Fibroblast of skin of left biceps (primary cell): ENCODE data around the gene PDE8B.

Experiments
- DNase-seq, 2 experiments: peaks; one replicate each; pipeline ENCODE4 v3.0.0-alpha.2; 2013; ENCODE audit warnings: low read depth in 2 of 2

The PDE8B gene

GRCh38 chr5:77398458-77398857 is 188.0 kb downstream of the PDE8B start:
- DNase-seq, result no peak

- DNase-seq, result no peak
These were observed 188.4 kb downstream of the PDE8B start for GRCh38 chr5:77398896-77399295.

GRCh38 chr5:77400645-77401044 is 190.2 kb downstream of the PDE8B start:
- no peak for DNase-seq

GRCh38 chr5:77402796-77403195 is 192.3 kb downstream of the PDE8B start:
- no peak for DNase-seq

GRCh38 chr5:77407152-77407551 is 196.7 kb downstream of the PDE8B start:
- no peak for DNase-seq

GRCh38 chr5:77409870-77410621 is 199.6 kb downstream of the PDE8B start:
- DNase-seq, result no peak

GRCh38 chr5:77413049-77413448 is 202.6 kb downstream of the PDE8B start:
- no peak for DNase-seq

- DNase-seq, result no peak
These were observed 207.7 kb downstream of the PDE8B start for GRCh38 chr5:77418162-77418561.

GRCh38 chr5:77418601-77419581 is 208.4 kb downstream of the PDE8B start:
- no peak for DNase-seq

GRCh38 chr5:77419644-77420582 is 209.4 kb downstream of the PDE8B start:
- DNase-seq, result no peak

GRCh38 chr5:77420940-77421339 is 210.5 kb downstream of the PDE8B start:
- no peak for DNase-seq

GRCh38 chr5:77423022-77423750 is 212.7 kb downstream of the PDE8B start:
- DNase-seq, result peak; percentile 20 to 32

- DNase-seq, result no peak
These were observed 214.4 kb downstream of the PDE8B start for GRCh38 chr5:77424921-77425320.

- no peak for DNase-seq
These were observed 214.9 kb downstream of the PDE8B start for GRCh38 chr5:77425420-77425819.

- no peak for DNase-seq
These were observed 215.6 kb downstream of the PDE8B start for GRCh38 chr5:77425998-77426659.

GRCh38 chr5:77426670-77427069 is 216.2 kb downstream of the PDE8B start:
- DNase-seq, result no peak

- peak; percentile 17 to 35 for DNase-seq
These were observed 217.5 kb downstream of the PDE8B start for GRCh38 chr5:77427998-77428397.

- DNase-seq, result no peak
These were observed 218.0 kb downstream of the PDE8B start for GRCh38 chr5:77428526-77428925.

GRCh38 chr5:77430726-77431125 is 220.2 kb downstream of the PDE8B start:
- no peak for DNase-seq

GRCh38 chr5:77431286-77431685 is 220.8 kb downstream of the PDE8B start:
- peak; percentile 21 to 31 for DNase-seq
